GM21367 (cell line): ENCODE results near the gene OR4P4.
A peak's percentile ranks its signal among the peaks of the same experiment; 100 is the strongest.

ENCODE experiments used
- ATAC-seq: cut with Tn5 transposase; IDR thresholded peaks from one replicate; pipeline ENCODE4 v1.9.1; 2021; ENCODE audit not compliant: unreplicated experiment

Gene OR4P4

GRCh38 chr11:55634813-55635212 is at the start of gene OR4P4:
Gene OR4P4 (plus strand): TSS chr11:55635113.
- ATAC-seq: no peak

DNA sequence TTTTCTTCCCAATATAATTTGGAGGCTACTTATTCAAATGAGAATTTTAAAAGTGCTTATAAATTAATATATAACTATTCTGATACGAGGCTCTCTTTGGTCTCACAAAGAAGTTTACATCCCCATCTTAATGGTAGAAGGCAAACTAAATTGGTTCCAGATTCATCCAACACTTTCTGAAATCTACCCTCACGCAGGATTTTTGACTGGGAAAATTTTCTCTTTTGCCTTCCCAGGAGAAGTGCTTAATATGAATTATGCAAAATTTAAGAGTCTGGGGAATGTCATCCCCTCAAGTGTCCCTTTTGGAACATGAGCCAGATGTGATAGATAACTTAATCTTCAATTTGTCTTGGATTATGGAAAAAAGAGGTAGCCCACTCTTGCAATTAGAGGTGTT is 27.4 kb upstream of the OR4P4 start, which contains the start of gene OR4C11:
OR4C11 (minus strand) TSS at position 101 of the 400 bp plus-strand sequence. CDS start 3,272 bp downstream, outside the sequence.
- no peak for ATAC-seq

DNA sequence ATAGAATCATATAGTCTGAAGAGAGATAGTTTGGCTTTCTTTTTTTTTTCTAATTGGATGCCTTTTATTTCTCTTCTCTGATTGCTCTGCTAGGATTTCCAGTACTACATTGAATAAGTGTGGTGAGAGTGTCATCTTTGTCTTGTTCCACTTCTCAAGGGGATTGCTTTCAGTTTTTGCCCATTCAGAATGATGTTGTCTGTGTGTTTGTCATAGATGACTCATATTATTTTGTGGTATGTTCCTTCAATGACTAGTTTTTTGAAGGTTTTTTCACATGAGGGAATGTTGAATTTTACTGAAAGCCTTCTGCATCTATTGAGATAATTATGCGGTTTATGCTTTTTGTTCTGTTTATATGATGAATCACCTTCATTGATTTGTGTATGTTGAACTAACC is 10.4 kb upstream of the OR4P4 start:
- ATAC-seq: no peak

DNA sequence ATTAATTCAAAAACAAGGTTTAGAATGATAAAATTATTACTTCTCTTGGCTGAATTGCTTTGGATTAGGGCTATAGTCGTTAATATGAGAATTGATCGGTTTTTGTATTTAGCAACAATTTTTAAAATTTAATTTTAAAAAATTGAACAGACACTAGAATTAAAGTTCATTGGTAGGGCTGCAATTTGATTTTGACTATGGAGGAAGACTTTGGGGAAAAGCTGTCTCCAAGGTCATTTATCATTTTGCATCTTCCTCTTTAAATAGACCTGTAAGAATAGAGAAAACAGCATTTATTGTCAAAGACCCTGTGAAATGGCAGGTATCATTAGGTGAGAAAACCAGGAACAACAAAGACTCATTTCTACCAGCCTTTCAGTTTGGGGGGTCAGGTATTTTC is 13.1 kb downstream of the OR4P4 start, which contains the start of gene OR4S2:
OR4S2 (plus strand) TSS at position 301 of the 400 bp plus-strand sequence. CDS start 2,577 bp downstream, outside the sequence.
- ATAC-seq: no peak

DNA sequence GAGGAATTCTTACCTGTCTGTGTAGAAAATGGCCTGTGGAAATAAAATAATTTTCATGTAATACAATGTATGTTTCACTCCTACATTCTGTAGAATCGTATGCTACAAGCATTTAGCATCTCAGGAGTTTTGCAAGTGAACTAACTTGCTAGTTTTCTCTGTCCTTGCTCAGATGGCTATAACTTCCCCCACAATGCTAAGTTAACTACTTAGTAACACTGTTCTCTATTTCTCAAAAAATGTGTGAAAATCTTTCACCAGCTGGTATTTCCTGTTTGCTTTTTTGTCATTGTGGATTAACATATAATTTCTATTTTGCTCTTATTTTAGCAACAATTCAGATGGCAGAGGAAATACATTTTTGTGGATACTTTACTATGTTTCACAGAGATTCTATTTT is 17.6 kb downstream of the OR4P4 start:
- ATAC-seq: no peak

- ATAC-seq: no peak
These were observed 20.2 kb downstream of the OR4P4 start for GRCh38 chr11:55655096-55655495.

GRCh38 chr11:55658031-55658573 is 23.2 kb downstream of the OR4P4 start:
- peak; percentile 97 for ATAC-seq

DNA sequence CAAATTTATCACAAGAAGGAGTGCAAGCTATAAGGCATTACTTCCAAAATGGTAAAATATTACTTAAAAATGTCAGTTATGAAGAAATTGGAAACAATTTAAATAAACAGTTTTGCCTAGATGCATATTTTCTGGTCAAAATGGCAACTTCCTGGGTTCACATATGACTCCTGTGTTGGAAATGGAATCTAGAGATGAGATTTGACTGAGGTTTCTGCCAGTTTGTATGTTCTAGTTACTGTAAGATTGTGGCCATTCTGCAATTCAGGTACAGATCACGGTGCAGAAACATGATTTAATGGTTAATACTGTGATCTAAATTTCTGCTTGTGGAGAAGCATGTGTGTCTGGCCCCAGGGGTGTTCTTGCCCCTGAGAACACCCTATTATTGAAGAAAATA is 23.7 kb downstream of the OR4P4 start:
- peak; percentile 31 for ATAC-seq

- no peak for ATAC-seq
These were observed 27.0 kb downstream of the OR4P4 start, which contains the start of gene OR4C6 for GRCh38 chr11:55661901-55662300. Gene OR4C6 (plus strand): TSS chr11:55662201. CDS start chr11:55665167, 2,966 bp downstream.

GRCh38 chr11:55669376-55669775 is 34.5 kb downstream of the OR4P4 start:
- ATAC-seq: no peak

- ATAC-seq: no peak
These were observed 38.9 kb downstream of the OR4P4 start for GRCh38 chr11:55673860-55674259.
